ENCODE results near the gene LPCAT3. TPM values are rescaled to one million over a fixed set of nuclear protein-coding genes. Genes with fewer than 3 reads are reported as not detected.

Gene LPCAT3
- total and polyA plus RNA-seq, 8 donors: 15.0 to 116 (median 48.2) TPM

GRCh38 chr12:6952863-6953441 lies 65.3 kb downstream of the LPCAT3 start:
- Histone ChIP-seq H3K27me3 (no peaks in the 10 kb centered on the region), H3K9me3 (no peaks in the 10 kb centered on the region), H3K4me3 (peak overlapping the region; percentile 32 to 50 (median 46)), H3K27ac (peak overlapping the region; percentile 24 to 96 (median 71)), H3K36me3 (peaks cover 3 to 31% (median 24%) of the 10 kb centered on the region in 4 donors), H3K4me1 (peaks cover 0 to 76% (median 19%) of the 10 kb centered on the region in 4 donors)
- intact Hi-C loops (cut with DNase I; ENCODE audit: low total_unique reads): no loop called here
- no peak for TF ChIP-seq CTCF (IDR thresholded peaks at IDR 0.05)
- no peak for TF ChIP-seq POLR2A (IDR thresholded peaks at IDR 0.05)
- TF ChIP-seq EP300 (IDR thresholded peaks at IDR 0.05): no peak
- TF ChIP-seq POLR2AphosphoS5 (IDR thresholded peaks at IDR 0.05): no peak
- 74 to 83% (median 75%) methylated on average over 15 of the region's 15 CpGs for WGBS, 5 donors
- DNase-seq: no peak

GRCh38 chr12:6952121-6952862 lies 66.0 kb downstream of the LPCAT3 start:
- H3K4me3 ChIP-seq: peak overlapping the region; percentile 32 to 50 (median 46)
- intact Hi-C loops (cut with DNase I; ENCODE audit: low total_unique reads): no loop called here
- no peaks in the 10 kb centered on the region for H3K27me3 ChIP-seq
- H3K4me1 ChIP-seq: peaks cover 0 to 72% (median 12%) of the 10 kb centered on the region in 4 donors
- 67 to 74% (median 69%) methylated on average over 4 to 22 of the region's 22 CpGs for WGBS, 5 donors
- TF ChIP-seq CTCF (IDR thresholded peaks at IDR 0.05) (no peak), POLR2AphosphoS5 (IDR thresholded peaks at IDR 0.05) (no peak), POLR2A (IDR thresholded peaks at IDR 0.05) (no peak), EP300 (IDR thresholded peaks at IDR 0.05) (no peak)
- peaks cover 3 to 24% (median 20%) of the 10 kb centered on the region in 4 donors for H3K36me3 ChIP-seq
- H3K27ac ChIP-seq: peak overlapping the region; percentile 24 to 96 (median 71)
- DNase-seq: no peak
- H3K9me3 ChIP-seq: no peaks in the 10 kb centered on the region

GRCh38 chr12:6951551-6952120 lies 66.6 kb downstream of the LPCAT3 start:
- TF ChIP-seq CTCF (IDR thresholded peaks at IDR 0.05) (no peak), POLR2AphosphoS5 (IDR thresholded peaks at IDR 0.05) (no peak), POLR2A (IDR thresholded peaks at IDR 0.05) (no peak), EP300 (IDR thresholded peaks at IDR 0.05) (no peak)
- H3K36me3 ChIP-seq: peaks cover 3 to 19% (median 16%) of the 10 kb centered on the region in 4 donors

GRCh38 chr12:6950811-6951540 lies 67.3 kb downstream of the LPCAT3 start, which contains the start of gene PTPN6:
Gene PTPN6 (plus strand): TSS chr12:6951356. CDS start chr12:6951513, 157 bp downstream.
- Histone ChIP-seq H3K4me3 (peak within 1 kb of the TSS; percentile 32 to 50 (median 46)), H3K4me1 (peaks cover 2 to 72% (median 23%) of the 10 kb centered on the region in 4 donors), H3K27me3 (no peaks in the 10 kb centered on the region), H3K9me3 (no peaks in the 10 kb centered on the region), H3K36me3 (peaks cover 3 to 13% (median 12%) of the 10 kb centered on the region in 4 donors), H3K27ac (peak within 1 kb of the TSS; percentile 43 to 96 (median 71))
- TF ChIP-seq POLR2AphosphoS5 (IDR thresholded peaks at IDR 0.05) (peak in 2 of 3 donors; percentile 24 to 61), CTCF (IDR thresholded peaks at IDR 0.05) (no peak), EP300 (IDR thresholded peaks at IDR 0.05) (no peak), POLR2A (IDR thresholded peaks at IDR 0.05) (no peak)
- peak; percentile 54 to 58 for DNase-seq
- intact Hi-C loops (cut with DNase I; ENCODE audit: low total_unique reads): no loop called here
- 58 to 77% (median 72%) methylated on average over 20 to 25 of the region's 25 CpGs for WGBS, 5 donors

More at GRCh38 chr12:6951551-6952120, 66.6 kb downstream of the LPCAT3 start:
- peak overlapping the region; percentile 32 to 50 (median 46) for H3K4me3 ChIP-seq
- WGBS, 5 donors: 74 to 81% (median 76%) methylated on average over 13 to 20 of the region's 20 CpGs
- no peaks in the 10 kb centered on the region for H3K9me3 ChIP-seq
- no peak for DNase-seq
- intact Hi-C loops (cut with DNase I; ENCODE audit: low total_unique reads): no loop called here
- peaks cover 0 to 72% (median 19%) of the 10 kb centered on the region in 4 donors for H3K4me1 ChIP-seq
- H3K27me3 ChIP-seq: no peaks in the 10 kb centered on the region
- peak overlapping the region; percentile 43 to 96 (median 71) for H3K27ac ChIP-seq

Measured in stomach (tissue), 9 donors.